GM12878 (cell line): ENCODE measurements around the gene TMEM140. TPM values are rescaled to one million over a fixed set of nuclear protein-coding genes. Genes with fewer than 3 reads are reported as not detected.
A peak's percentile ranks its signal among the peaks of the same experiment; 100 is the strongest.

Experiments
- ATAC-seq: fragments of 200-7000 bp; cut with Tn5 transposase; 3 replicates; pipeline ENCODE4 v1.9.1; 2020; ENCODE audit warnings: mild to moderate bottlenecking, moderate library complexity
- BruUV-seq: library from RNA; stranded (reverse); fragments of 400-500 nt; replicated peaks from 2 replicates; lab custom pipeline; 2021; lab: Mats Ljungman, UMichigan
- CTCF ChIA-PET: fragments of 300-600 bp; sonication (Branson Sonifier 250); formaldehyde crosslinking; extraction: SDS; loops from one replicate; lab custom pipeline; 2021; ENCODE audit warnings: inconsistent platforms; lab: Yijun Ruan, JAX
- POLR2A ChIA-PET: fragments of 350-600 bp; formaldehyde crosslinking; extraction: SDS; loops from one replicate; lab custom pipeline; 2021; ENCODE audit warnings: inconsistent platforms; lab: Charles Lee
- RAD21 ChIA-PET: fragments of 300-600 bp; sonication (Branson Sonifier 250); formaldehyde crosslinking; loops from one replicate; lab custom pipeline; 2023; ENCODE audit warnings: antibody characterized with exemption; ENCODE audit not compliant: unreplicated experiment; lab: Charles Lee
- SMC1A ChIA-PET: fragments of 300-600 bp; sonication (Branson Sonifier 250); formaldehyde crosslinking; loops from one replicate; lab custom pipeline; 2023; ENCODE audit not compliant: unreplicated experiment, uncharacterized antibody; lab: Charles Lee
- DNase-seq: peaks from one replicate; pipeline ENCODE4 v3.0.0-alpha.2; 2011; ENCODE audit warnings: low read depth, low spot score
- FAIRE-seq: peaks from 3 replicates; lab custom pipeline; 2011; peaks lifted over from hg19 to GRCh38; lab: Jason Lieb, UNC
- H2AFZ ChIP-seq: 2 replicates; pipeline ENCODE4 v1.6.0; 2011; ENCODE audit warnings: low read depth, low read length, control low read depth; ENCODE audit not compliant: control insufficient read depth
- H3K27ac ChIP-seq: 2 replicates; pipeline ENCODE4 v1.5.1; 2011; ENCODE audit warnings: control low read depth; ENCODE audit not compliant: control insufficient read depth, insufficient read depth
- H3K27me3 ChIP-seq, 2 experiments: replicated peaks in 1 of 2; 2 replicates each; pipeline versions ENCODE4 v1.6.0 to v1.6.1; 2011; ENCODE audit warnings: low read length in 1 of 2; ENCODE audit not compliant: control insufficient read depth in 2 of 2, insufficient read depth in 2 of 2
- H3K36me3 ChIP-seq, 2 experiments: 2 replicates each; pipeline ENCODE4 v1.5.1; 2011; ENCODE audit warnings: low read length in 1 of 2; ENCODE audit not compliant: control insufficient read depth in 2 of 2, insufficient read depth in 2 of 2
- H3K4me1 ChIP-seq: 2 replicates; pipeline ENCODE4 v1.6.1; 2011; ENCODE audit warnings: mild to moderate bottlenecking, low read length, moderate library complexity, mixed read lengths; ENCODE audit not compliant: control insufficient read depth, insufficient read depth
- H3K4me2 ChIP-seq: 2 replicates; pipeline ENCODE4 v1.6.0; 2011; ENCODE audit warnings: control low read depth; ENCODE audit not compliant: control insufficient read depth, insufficient read depth
- H3K4me3 ChIP-seq: fragments of 200-600 bp; sonication (generic); 2 replicates; pipeline ENCODE4 v1.5.1; 2016
- H3K79me2 ChIP-seq: 2 replicates; pipeline ENCODE4 v1.6.0; 2011; ENCODE audit warnings: low read length; ENCODE audit not compliant: control insufficient read depth, insufficient read depth
- H3K9ac ChIP-seq: 2 replicates; pipeline ENCODE4 v1.8.0; 2011; ENCODE audit warnings: low read length, control low read depth, mixed read lengths; ENCODE audit not compliant: control insufficient read depth, insufficient read depth
- H3K9me3 ChIP-seq: replicated peaks from 3 replicates; pipeline ENCODE4 v1.5.1; 2011; ENCODE audit warnings: mild to moderate bottlenecking, low read length; ENCODE audit not compliant: control insufficient read depth, insufficient read depth
- H4K20me1 ChIP-seq: 2 replicates; pipeline ENCODE4 v1.6.0; 2011; ENCODE audit not compliant: control insufficient read depth, insufficient read depth
- CHD2 ChIP-seq: IDR thresholded peaks from 2 replicates; pipeline ENCODE4 v1.6.1; 2011; ENCODE audit warnings: low read depth, low read length, improper control_type of control experiment, borderline replicate concordance
- PBX3 ChIP-seq: IDR thresholded peaks from 2 replicates; pipeline ENCODE4 v1.6.1; 2011; ENCODE audit warnings: mild to moderate bottlenecking, low read depth, low read length, moderate library complexity; ENCODE audit not compliant: insufficient replicate concordance
- POLR2A ChIP-seq: IDR thresholded peaks from 2 replicates; pipeline ENCODE4 v1.6.1; 2011; ENCODE audit warnings: low read depth, mild to moderate bottlenecking, low read length
- POLR2AphosphoS5 ChIP-seq: IDR thresholded peaks from 2 replicates; pipeline ENCODE4 v1.6.1; 2011; ENCODE audit warnings: mild to moderate bottlenecking, low read length, inconsistent platforms
- SMAD1 ChIP-seq: fragments of 450-650 bp; IDR thresholded peaks from 2 replicates; pipeline ENCODE4 v1.6.1; 2018; ENCODE audit warnings: mild to moderate bottlenecking, low read depth; ENCODE audit not compliant: partially characterized antibody
- WGBS: methylation state at CpG from one replicate; pipeline ENCODE4 v1.1.6; 2016; ENCODE audit warnings: low lambda C conversion rate; ENCODE audit not compliant: insufficient replicate concordance, insufficient coverage; ENCODE audit errors: missing lambda C conversion rate; 5-methylcytosine and 5-hydroxymethylcytosine counted together
- in situ Hi-C: fragments of 300-500 bp; cut with MboI; formaldehyde crosslinking; loops from 9 replicates; pipeline ENCODE4 v1.14.3; 2018; ENCODE audit warnings: mixed read lengths
- intact Hi-C: fragments of 100-400 bp; cut with micrococcal nuclease; formaldehyde crosslinking; loops from one replicate; pipeline ENCODE4 v1.14.2; 2022; ENCODE audit not compliant: unreplicated experiment
- polyA plus RNA-seq, 11 experiments: library from polyadenylated mRNA; depleted of rRNA in 4 of 11; unstranded in 6 of 11; stranded (reverse) in 5 of 11; fragments of >200 nt; fragmentation: Nextera tagmentation in 4 of 11; fragmentation: Illumina TruSeq in 1 of 11; extraction: Ambion mirVana in 4 of 11; extraction: Trizol in 1 of 11; gene quantifications; 1 replicate in 1 of 11; 2 replicates in 10 of 11; pipeline versions ENCODE4 v1.2.1 to v1.2.3, GENCODE V29; 2011 to 2016; ENCODE audit warnings: inconsistent platforms in 2 of 11, missing spikeins in 2 of 11, low read depth in 1 of 11
- total RNA-seq, 4 experiments: library from RNA; depleted of rRNA in 3 of 4; stranded (reverse); fragments of >200 nt in 3 of 4; fragmentation: Illumina TruSeq in 1 of 4; extraction: Trizol in 1 of 4; gene quantifications; 2 replicates each; pipeline versions ENCODE4 v1.2.1 to v1.2.3, GENCODE V29; 2013 to 2021

The TMEM140 gene
- total and polyA plus RNA-seq, 10 of the 15 experiments (the other 5 are each of a cell fraction or from before 2014, with no cell fraction given): 0.85 to 20.7 (median 3.3) TPM

- Histone ChIP-seq H3K9me3 (peaks cover 43% of the 10 kb centered on the region), H3K4me2 (no peak overlapping the region), H3K4me3 (no peak overlapping the region), H3K27me3 (no peaks in the 10 kb centered on the region), H3K36me3 (peaks cover 23 to 48% of the 10 kb centered on the region in 2 experiments), H4K20me1 (no peaks in the 10 kb centered on the region), H3K9ac (no peak overlapping the region), H3K79me2 (peaks cover 29% of the 10 kb centered on the region), H2AFZ (no peak overlapping the region), H3K4me1 (peaks cover 17% of the 10 kb centered on the region), H3K27ac (no peak overlapping the region)
- in situ Hi-C loops (no loop called here), intact Hi-C loops (no loop called here)
- RAD21 ChIA-PET: interaction anchor here (8.4 kb wide), 1 partner anchor 9 kb away, joined by 146 read pairs; the partner anchor contains the start of gene CYREN
- CTCF ChIA-PET: interaction anchor here (0.6 kb wide), 1 partner anchor 424 kb away, joined by 3 read pairs; no protein-coding TSS in a partner anchor
- no peak for DNase-seq
- FAIRE-seq: no peak
- SMC1A ChIA-PET: interaction anchor here (0.6 to 9.3 kb wide), 5 partner anchors 8 to 92 kb away, joined by 3 to 135 read pairs (median 4); partner anchors contain the start of gene CYREN
- ATAC-seq: no peak
- 97% methylated on average over 31 of the region's 31 CpGs for WGBS
- POLR2A ChIA-PET: interaction anchor here (0.5 to 9.9 kb wide), 2 partner anchors 8 to 24 kb away, joined by 3 to 155 read pairs; partner anchors contain the start of gene CYREN
- no TSS peak for BruUV-seq
- TF ChIP-seq POLR2AphosphoS5 (peak; percentile 46; the same call in 1 of the 2 replicates), PBX3 (no peak), SMAD1 (no peak), CHD2 (0 out of 2 replicates have a peak, but pooled peaks have one; percentile 28), POLR2A (peak; percentile 45)
Measured at GRCh38 chr7:135181929-135182678, 34.2 kb downstream of the TMEM140 start.
